IMR-90 (cell line): ENCODE results near the gene SGPL1.

ENCODE experiments used
- CEBPB ChIP-seq: IDR thresholded peaks from 2 replicates; pipeline ENCODE4 v1.6.1; 2012; ENCODE audit warnings: low read depth, low read length, improper control_type of control experiment
- FOS ChIP-seq: fragments of 150-350 bp; IDR thresholded peaks from 2 replicates; pipeline ENCODE4 v1.6.1; 2016; ENCODE audit warnings: low read depth, low read length
- MAFK ChIP-seq: IDR thresholded peaks from 2 replicates; pipeline ENCODE4 v1.6.1; 2012; ENCODE audit warnings: low read depth, low read length, improper control_type of control experiment
- MAZ ChIP-seq: IDR thresholded peaks from 2 replicates; pipeline ENCODE4 v1.6.1; 2012; ENCODE audit warnings: low read depth, mild to moderate bottlenecking, low read length, improper control_type of control experiment, moderate library complexity, borderline replicate concordance
- MXI1 ChIP-seq: IDR thresholded peaks from 2 replicates; pipeline ENCODE4 v1.6.1; 2012; ENCODE audit warnings: low read depth, mild to moderate bottlenecking, low read length, moderate library complexity, borderline replicate concordance
- POLR2A ChIP-seq: IDR thresholded peaks from 2 replicates; pipeline ENCODE4 v1.6.1; 2012; ENCODE audit warnings: mild to moderate bottlenecking, low read depth, low read length
- RAD21 ChIP-seq: IDR thresholded peaks from 2 replicates; pipeline ENCODE4 v1.6.1; 2012; ENCODE audit warnings: low read length, improper control_type of control experiment
- RCOR1 ChIP-seq: IDR thresholded peaks from 2 replicates; pipeline ENCODE4 v1.6.1; 2012; ENCODE audit warnings: mild to moderate bottlenecking, low read length, improper control_type of control experiment; ENCODE audit not compliant: insufficient replicate concordance
- RFX5 ChIP-seq: IDR thresholded peaks from 2 replicates; pipeline ENCODE4 v1.8.0; 2012; ENCODE audit warnings: low read depth, mild to moderate bottlenecking, low read length, moderate library complexity
- SMC3 ChIP-seq: fragments of 150-350 bp; IDR thresholded peaks from 2 replicates; pipeline ENCODE4 v1.6.1; 2016; ENCODE audit warnings: low read depth, mild to moderate bottlenecking, antibody characterized with exemption, low read length, moderate library complexity
- TF ChIP-seq, protein P1 (sequence below): conservative IDR thresholded peaks from 2 replicates; pipeline ENCODE4 v1.5.1; 2012; ENCODE audit warnings: mild to moderate bottlenecking, low read depth, low read length, improper control_type of control experiment
- TF ChIP-seq, protein P2 (sequence below): fragments of 150-350 bp; IDR thresholded peaks from 2 replicates; pipeline ENCODE4 v1.6.1; 2016; ENCODE audit warnings: low read depth, mild to moderate bottlenecking, low read length, moderate library complexity, borderline replicate concordance
- TF ChIP-seq, protein P3 (sequence below): fragments of 150-350 bp; IDR thresholded peaks from 2 replicates; pipeline ENCODE4 v1.6.1; 2017; ENCODE audit warnings: mild to moderate bottlenecking, antibody characterized with exemption, low read length, low read depth

DNA sequence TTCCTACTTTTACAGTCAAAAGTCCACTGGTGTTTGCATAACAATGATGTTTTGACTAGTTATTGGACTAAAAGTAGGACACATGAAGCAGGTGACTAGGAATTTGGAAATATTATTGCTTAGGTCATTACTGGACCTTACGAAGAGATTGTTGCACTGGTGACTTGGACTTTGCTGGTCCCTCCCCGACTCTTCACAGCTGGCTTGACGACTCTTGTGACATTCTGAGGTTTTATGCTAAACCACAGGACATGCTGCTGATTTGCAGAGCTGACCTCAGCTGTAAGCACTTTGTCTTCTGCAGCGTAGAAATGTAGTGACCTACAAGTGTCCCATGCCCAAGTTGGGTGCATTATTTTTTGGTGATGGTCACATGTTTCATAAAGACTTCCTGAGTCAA, 50.7 kb downstream of the SGPL1 start:
- TF ChIP-seq, protein P1, sequence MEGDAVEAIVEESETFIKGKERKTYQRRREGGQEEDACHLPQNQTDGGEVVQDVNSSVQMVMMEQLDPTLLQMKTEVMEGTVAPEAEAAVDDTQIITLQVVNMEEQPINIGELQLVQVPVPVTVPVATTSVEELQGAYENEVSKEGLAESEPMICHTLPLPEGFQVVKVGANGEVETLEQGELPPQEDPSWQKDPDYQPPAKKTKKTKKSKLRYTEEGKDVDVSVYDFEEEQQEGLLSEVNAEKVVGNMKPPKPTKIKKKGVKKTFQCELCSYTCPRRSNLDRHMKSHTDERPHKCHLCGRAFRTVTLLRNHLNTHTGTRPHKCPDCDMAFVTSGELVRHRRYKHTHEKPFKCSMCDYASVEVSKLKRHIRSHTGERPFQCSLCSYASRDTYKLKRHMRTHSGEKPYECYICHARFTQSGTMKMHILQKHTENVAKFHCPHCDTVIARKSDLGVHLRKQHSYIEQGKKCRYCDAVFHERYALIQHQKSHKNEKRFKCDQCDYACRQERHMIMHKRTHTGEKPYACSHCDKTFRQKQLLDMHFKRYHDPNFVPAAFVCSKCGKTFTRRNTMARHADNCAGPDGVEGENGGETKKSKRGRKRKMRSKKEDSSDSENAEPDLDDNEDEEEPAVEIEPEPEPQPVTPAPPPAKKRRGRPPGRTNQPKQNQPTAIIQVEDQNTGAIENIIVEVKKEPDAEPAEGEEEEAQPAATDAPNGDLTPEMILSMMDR = no peak
- TF ChIP-seq RAD21 (no peak), MAZ (no peak), MXI1 (no peak), POLR2A (no peak), CEBPB (no peak), FOS (no peak), RCOR1 (no peak), RFX5 (no peak), MAFK (no peak), SMC3 (no peak)
- TF ChIP-seq, protein P2, sequence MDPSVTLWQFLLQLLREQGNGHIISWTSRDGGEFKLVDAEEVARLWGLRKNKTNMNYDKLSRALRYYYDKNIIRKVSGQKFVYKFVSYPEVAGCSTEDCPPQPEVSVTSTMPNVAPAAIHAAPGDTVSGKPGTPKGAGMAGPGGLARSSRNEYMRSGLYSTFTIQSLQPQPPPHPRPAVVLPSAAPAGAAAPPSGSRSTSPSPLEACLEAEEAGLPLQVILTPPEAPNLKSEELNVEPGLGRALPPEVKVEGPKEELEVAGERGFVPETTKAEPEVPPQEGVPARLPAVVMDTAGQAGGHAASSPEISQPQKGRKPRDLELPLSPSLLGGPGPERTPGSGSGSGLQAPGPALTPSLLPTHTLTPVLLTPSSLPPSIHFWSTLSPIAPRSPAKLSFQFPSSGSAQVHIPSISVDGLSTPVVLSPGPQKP = no peak
- TF ChIP-seq, protein P3, sequence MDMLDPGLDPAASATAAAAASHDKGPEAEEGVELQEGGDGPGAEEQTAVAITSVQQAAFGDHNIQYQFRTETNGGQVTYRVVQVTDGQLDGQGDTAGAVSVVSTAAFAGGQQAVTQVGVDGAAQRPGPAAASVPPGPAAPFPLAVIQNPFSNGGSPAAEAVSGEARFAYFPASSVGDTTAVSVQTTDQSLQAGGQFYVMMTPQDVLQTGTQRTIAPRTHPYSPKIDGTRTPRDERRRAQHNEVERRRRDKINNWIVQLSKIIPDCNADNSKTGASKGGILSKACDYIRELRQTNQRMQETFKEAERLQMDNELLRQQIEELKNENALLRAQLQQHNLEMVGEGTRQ = no peak
